ENCODE results near the gene ARL5A. TPM values are rescaled to one million over a fixed set of nuclear protein-coding genes. Genes with fewer than 3 reads are reported as not detected.

The ARL5A gene
- total and polyA plus RNA-seq, 12 donors = 8.3 to 62.3 (median 55.6) TPM

DNA sequence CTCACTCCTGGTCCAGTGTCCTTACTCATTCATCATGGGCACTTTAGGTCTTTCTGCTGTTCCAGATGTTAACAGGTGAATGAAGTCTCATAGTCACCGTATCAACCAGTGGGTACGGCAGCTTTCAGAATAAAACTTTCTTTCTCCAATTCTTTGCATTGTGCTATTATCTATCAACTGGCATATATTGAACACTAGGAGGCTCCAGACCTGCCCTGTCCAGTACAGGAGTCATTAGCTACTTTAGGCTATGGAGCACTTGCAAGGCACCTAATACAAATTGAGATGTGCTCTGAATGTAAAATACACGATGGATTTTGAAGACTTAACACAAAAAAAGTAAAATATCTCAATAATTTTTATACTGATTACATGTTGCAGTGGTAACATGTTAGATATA is 50.7 kb downstream of the ARL5A start:
- Histone ChIP-seq H3K27me3 (no peaks in the 10 kb centered on the region), H3K4me3 (no peak overlapping the region), H3K9me3 (peaks cover 0 to 13% (median 0%) of the 10 kb centered on the region in 11 donors), H3K4me1 (peaks cover 0 to 22% (median 12%) of the 10 kb centered on the region in 9 donors), H3K27ac (no peak overlapping the region), H3K36me3 (peaks cover 0 to 59% (median 9%) of the 10 kb centered on the region in 9 donors)
- DNase-seq (no peak), ATAC-seq (no peak)
- peak in 2 of 9 donors; percentile 6 to 9 for TF ChIP-seq CTCF (IDR thresholded peaks at IDR 0.05)
- intact Hi-C loops (cut with DNase I) = no loop called here
- WGBS, 2 donors = 94 to 95% methylated on average over 3 of the region's 3 CpGs

DNA sequence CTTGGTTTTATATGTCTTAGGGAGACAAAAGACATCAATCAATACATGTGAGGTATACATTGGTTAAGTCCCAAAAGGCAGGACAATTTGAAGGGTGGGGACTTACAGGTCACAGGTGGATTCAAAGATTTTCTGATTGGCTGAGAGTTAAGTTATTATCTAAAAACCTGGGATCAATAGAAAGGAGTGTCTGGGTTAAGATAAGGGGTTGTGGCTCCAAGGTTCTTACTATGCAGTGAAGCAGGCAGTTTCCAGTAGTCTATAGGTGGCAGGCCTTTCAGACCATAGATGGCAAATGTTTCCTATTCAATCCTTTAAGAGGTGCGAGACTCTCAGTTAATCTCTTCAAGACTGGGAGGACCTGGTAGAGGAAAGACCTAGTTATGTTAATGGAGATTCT is 51.9 kb downstream of the ARL5A start:
- intact Hi-C loops (cut with DNase I) = no loop called here
- peaks cover 0 to 13% (median 0%) of the 10 kb centered on the region in 11 donors for H3K9me3 ChIP-seq
- WGBS, 2 donors = 95 to 100% methylated on average over 1 of the region's 1 CpG
- DNase-seq (no peak), ATAC-seq (no peak)
- no peak for TF ChIP-seq CTCF (IDR thresholded peaks at IDR 0.05)
- H3K4me3 ChIP-seq = no peak overlapping the region
- H3K36me3 ChIP-seq = peaks cover 0 to 50% (median 5%) of the 10 kb centered on the region in 9 donors
- H3K27ac ChIP-seq = no peak overlapping the region
- H3K4me1 ChIP-seq = peaks cover 0 to 29% (median 13%) of the 10 kb centered on the region in 9 donors
- no peaks in the 10 kb centered on the region for H3K27me3 ChIP-seq

DNA sequence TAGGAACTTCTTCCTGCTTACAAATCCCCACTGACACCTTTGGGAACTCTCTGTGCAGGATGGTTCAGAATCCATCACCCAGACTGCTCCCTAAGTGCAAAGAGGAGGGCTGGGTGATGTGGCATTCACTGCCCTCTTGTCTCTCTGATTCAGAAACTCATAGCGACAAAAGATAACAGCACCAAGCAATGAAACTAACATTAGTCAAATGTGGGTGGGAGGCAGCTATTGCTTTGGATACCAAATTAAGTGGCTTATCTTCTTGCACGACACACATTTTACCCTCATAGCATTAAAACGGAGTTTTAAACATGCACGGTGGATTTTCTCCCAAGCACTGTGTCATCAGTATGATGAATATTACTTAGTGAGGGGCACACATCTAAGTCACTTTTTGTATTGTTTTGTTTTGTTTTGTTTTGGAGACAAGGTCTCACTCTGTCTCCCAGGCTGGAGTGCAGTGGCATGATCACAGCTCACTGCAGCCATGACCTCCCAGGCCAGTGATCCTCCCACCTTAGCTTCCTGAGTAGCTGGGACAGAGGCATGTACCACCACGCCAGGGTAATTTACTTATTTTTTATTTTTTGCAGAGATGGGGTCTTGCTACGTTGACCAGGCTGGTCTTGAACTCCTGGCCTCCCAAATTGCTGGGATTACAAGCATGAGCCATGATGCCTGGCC is 53.0 kb downstream of the ARL5A start:
- H3K27ac ChIP-seq = peak overlapping the region in 3 of 10 donors; percentile 2 to 24 (median 20)
- no peak for TF ChIP-seq CTCF (IDR thresholded peaks at IDR 0.05)
- intact Hi-C loops (cut with DNase I) = no loop called here
- H3K36me3 ChIP-seq = peaks cover 0 to 44% (median 0%) of the 10 kb centered on the region in 9 donors
- H3K4me1 ChIP-seq = peaks cover 0 to 32% (median 13%) of the 10 kb centered on the region in 9 donors
- ATAC-seq = peak in 5 of 8 donors; percentile 29 to 74 (median 58)
- H3K4me3 ChIP-seq = no peak overlapping the region
- no peaks in the 10 kb centered on the region for H3K27me3 ChIP-seq
- peaks cover 0 to 13% (median 0%) of the 10 kb centered on the region in 11 donors for H3K9me3 ChIP-seq
- 75 to 77% methylated on average over 6 of the region's 6 CpGs for whole genome bisulfite sequencing, 2 donors
- DNase-seq = no peak

DNA sequence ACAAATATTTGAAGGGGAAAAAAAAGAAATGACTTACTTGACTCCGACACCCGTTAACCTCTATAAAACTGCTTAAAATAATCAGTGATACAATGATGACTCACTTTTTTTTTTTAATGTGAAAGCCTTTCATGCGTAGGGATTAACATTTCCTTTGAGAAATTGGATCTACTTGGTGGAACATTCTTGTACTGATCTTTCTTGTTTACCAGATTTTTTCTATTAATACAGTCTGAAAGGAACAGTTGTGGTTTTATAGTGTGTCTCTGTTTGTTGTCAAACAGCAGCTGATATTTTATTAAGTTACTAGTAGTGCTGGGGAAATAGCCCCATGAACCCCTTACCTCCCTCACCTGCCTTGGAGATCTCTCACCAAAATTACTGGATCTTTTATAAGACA is 53.7 kb downstream of the ARL5A start:
- ATAC-seq = peak in 5 of 8 donors; percentile 43 to 76 (median 48)
- Histone ChIP-seq H3K9me3 (peaks cover 0 to 15% (median 0%) of the 10 kb centered on the region in 11 donors), H3K27me3 (no peaks in the 10 kb centered on the region), H3K27ac (peak overlapping the region in 3 of 10 donors; percentile 2 to 24 (median 20)), H3K4me3 (no peak overlapping the region), H3K4me1 (peaks cover 0 to 32% (median 13%) of the 10 kb centered on the region in 9 donors), H3K36me3 (peaks cover 0 to 37% (median 0%) of the 10 kb centered on the region in 9 donors)
- WGBS, 2 donors = 38 to 48% methylated on average over 3 of the region's 3 CpGs
- TF ChIP-seq CTCF (IDR thresholded peaks at IDR 0.05) = no peak
- no peak for DNase-seq
- intact Hi-C loops (cut with DNase I) = no loop called here
